GM23338 (cell line): Measurements from ENCODE around the gene PDZD11.

Experiments used
- CREB1 ChIP-seq: fragments of 250-450 bp; sonication (Bioruptor Pico); IDR thresholded peaks from 2 replicates; pipeline ENCODE4 v1.5.0; 2020; ENCODE audit warnings: low read depth, mild to moderate bottlenecking, moderate library complexity
- EZH2 ChIP-seq: fragments of 200-600 bp; sonication (generic); IDR thresholded peaks from one replicate; pipeline ENCODE4 v1.8.0; 2017; ENCODE audit warnings: antibody characterized with exemption, mild to moderate bottlenecking, low read depth; ENCODE audit not compliant: unreplicated experiment
- EZH2phosphoT487 ChIP-seq: fragments of 200-600 bp; sonication (generic); IDR thresholded peaks from one replicate; pipeline ENCODE4 v1.8.1; 2018; ENCODE audit warnings: antibody characterized with exemption; ENCODE audit not compliant: unreplicated experiment
- POLR2AphosphoS5 ChIP-seq: IDR thresholded peaks from 2 replicates; pipeline ENCODE4 v1.6.1; 2016; ENCODE audit warnings: antibody characterized with exemption, low read depth
- STAT1 ChIP-seq: IDR thresholded peaks from one replicate; pipeline ENCODE4 v1.6.1; 2016; ENCODE audit warnings: antibody characterized with exemption; ENCODE audit not compliant: unreplicated experiment
- ZNF331 ChIP-seq: fragments of 250-450 bp; sonication (Bioruptor Pico); IDR thresholded peaks from 2 replicates; pipeline ENCODE4 v1.5.0; 2020; ENCODE audit warnings: low read depth, mild to moderate bottlenecking, moderate library complexity
- TF ChIP-seq, protein P1 (sequence below), 2 experiments: fragments of 200-600 bp in 1 of 2; sonication (generic) in 1 of 2; conservative IDR thresholded peaks; 2 replicates each; pipeline versions ENCODE4 v1.5.1 to v1.6.1; 2016 to 2017; ENCODE audit warnings: antibody characterized with exemption in 2 of 2, low read depth in 2 of 2, mild to moderate bottlenecking in 2 of 2, moderate library complexity in 1 of 2
- TF ChIP-seq, protein P2 (sequence below): IDR thresholded peaks from one replicate; pipeline ENCODE4 v1.6.1; 2018; ENCODE audit warnings: antibody characterized with exemption; ENCODE audit not compliant: unreplicated experiment

DNA sequence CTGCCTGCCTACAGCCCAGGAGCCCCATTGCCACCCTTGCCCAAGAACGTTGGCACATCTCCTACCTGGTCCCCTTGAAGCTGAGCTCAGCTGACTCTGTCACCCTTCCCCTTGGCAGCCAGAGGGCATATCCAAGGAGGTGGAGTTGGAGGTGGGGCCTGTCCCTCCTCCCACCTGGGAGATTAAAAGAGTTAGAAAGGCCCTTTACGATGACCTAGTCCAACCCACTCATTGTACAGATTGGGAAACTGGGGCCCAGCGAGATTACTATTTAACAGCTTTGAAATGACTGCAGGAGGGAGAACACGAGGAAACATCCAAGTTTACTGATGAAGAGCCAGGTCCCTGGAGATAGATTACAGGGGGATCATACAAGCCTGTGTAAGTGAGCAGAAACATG, 29.6 kb downstream of the PDZD11 start, which contains the start of gene P2RY4:
- TF ChIP-seq, protein P1, sequence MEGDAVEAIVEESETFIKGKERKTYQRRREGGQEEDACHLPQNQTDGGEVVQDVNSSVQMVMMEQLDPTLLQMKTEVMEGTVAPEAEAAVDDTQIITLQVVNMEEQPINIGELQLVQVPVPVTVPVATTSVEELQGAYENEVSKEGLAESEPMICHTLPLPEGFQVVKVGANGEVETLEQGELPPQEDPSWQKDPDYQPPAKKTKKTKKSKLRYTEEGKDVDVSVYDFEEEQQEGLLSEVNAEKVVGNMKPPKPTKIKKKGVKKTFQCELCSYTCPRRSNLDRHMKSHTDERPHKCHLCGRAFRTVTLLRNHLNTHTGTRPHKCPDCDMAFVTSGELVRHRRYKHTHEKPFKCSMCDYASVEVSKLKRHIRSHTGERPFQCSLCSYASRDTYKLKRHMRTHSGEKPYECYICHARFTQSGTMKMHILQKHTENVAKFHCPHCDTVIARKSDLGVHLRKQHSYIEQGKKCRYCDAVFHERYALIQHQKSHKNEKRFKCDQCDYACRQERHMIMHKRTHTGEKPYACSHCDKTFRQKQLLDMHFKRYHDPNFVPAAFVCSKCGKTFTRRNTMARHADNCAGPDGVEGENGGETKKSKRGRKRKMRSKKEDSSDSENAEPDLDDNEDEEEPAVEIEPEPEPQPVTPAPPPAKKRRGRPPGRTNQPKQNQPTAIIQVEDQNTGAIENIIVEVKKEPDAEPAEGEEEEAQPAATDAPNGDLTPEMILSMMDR (conservative IDR thresholded peaks at IDR 0.05; ENCODE audit: low read depth in 2 of 2), result no peak
- TF ChIP-seq EZH2phosphoT487, result no peak
- TF ChIP-seq POLR2AphosphoS5, result no peak
- TF ChIP-seq EZH2, result no peak
- no peak for TF ChIP-seq CREB1 (CRISPR knock-in tag)
- no peak for TF ChIP-seq STAT1
- TF ChIP-seq ZNF331, result no peak
- TF ChIP-seq, protein P2, sequence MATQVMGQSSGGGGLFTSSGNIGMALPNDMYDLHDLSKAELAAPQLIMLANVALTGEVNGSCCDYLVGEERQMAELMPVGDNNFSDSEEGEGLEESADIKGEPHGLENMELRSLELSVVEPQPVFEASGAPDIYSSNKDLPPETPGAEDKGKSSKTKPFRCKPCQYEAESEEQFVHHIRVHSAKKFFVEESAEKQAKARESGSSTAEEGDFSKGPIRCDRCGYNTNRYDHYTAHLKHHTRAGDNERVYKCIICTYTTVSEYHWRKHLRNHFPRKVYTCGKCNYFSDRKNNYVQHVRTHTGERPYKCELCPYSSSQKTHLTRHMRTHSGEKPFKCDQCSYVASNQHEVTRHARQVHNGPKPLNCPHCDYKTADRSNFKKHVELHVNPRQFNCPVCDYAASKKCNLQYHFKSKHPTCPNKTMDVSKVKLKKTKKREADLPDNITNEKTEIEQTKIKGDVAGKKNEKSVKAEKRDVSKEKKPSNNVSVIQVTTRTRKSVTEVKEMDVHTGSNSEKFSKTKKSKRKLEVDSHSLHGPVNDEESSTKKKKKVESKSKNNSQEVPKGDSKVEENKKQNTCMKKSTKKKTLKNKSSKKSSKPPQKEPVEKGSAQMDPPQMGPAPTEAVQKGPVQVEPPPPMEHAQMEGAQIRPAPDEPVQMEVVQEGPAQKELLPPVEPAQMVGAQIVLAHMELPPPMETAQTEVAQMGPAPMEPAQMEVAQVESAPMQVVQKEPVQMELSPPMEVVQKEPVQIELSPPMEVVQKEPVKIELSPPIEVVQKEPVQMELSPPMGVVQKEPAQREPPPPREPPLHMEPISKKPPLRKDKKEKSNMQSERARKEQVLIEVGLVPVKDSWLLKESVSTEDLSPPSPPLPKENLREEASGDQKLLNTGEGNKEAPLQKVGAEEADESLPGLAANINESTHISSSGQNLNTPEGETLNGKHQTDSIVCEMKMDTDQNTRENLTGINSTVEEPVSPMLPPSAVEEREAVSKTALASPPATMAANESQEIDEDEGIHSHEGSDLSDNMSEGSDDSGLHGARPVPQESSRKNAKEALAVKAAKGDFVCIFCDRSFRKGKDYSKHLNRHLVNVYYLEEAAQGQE, result no peak
